ENCODE measurements around the gene OPHN1.

The OPHN1 gene

DNA sequence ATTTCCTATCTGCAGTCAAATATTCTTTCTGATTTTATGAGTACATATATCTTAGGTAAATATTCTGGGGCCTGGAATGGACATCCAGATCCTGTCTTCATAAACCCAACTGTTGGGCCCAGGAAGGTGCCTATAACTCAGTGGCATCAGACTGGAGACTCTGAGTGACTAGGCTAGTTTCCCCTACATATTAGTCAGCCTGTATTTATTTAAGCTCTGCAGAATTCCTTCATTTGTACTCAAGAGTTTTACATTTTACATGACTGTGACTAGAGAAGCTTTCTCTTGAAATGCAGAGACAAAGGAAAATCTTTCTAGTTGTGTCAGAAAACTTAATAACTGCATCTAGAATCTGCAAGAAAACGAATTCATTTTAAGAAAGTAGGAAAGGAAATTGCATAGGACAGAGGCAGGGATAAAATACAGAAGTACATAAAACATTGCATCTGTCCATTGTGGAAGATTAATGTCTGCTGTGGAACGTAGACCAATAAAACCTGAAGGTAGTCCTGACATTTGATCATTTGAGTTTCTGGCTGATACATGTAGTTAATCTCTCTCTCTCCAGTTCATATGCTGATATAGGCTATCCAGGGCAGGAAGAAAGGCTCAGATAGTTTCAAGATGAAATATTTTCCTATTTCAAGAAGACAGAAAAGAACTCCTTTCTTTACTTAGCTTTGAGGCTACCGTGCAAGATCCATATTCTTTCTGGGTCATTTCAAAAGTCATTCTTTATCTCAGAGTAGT lies 78.2 kb downstream of the OPHN1 start:
- TF ChIP-seq, protein P1, sequence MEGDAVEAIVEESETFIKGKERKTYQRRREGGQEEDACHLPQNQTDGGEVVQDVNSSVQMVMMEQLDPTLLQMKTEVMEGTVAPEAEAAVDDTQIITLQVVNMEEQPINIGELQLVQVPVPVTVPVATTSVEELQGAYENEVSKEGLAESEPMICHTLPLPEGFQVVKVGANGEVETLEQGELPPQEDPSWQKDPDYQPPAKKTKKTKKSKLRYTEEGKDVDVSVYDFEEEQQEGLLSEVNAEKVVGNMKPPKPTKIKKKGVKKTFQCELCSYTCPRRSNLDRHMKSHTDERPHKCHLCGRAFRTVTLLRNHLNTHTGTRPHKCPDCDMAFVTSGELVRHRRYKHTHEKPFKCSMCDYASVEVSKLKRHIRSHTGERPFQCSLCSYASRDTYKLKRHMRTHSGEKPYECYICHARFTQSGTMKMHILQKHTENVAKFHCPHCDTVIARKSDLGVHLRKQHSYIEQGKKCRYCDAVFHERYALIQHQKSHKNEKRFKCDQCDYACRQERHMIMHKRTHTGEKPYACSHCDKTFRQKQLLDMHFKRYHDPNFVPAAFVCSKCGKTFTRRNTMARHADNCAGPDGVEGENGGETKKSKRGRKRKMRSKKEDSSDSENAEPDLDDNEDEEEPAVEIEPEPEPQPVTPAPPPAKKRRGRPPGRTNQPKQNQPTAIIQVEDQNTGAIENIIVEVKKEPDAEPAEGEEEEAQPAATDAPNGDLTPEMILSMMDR (IDR thresholded peaks at IDR 0.05; ENCODE audit: low read depth, low read length, poor library complexity, severe bottlenecking): no peak
- no peak for TF ChIP-seq EZH2phosphoT487 (IDR thresholded peaks at IDR 0.05; ENCODE audit: borderline replicate concordance, low read length)

DNA sequence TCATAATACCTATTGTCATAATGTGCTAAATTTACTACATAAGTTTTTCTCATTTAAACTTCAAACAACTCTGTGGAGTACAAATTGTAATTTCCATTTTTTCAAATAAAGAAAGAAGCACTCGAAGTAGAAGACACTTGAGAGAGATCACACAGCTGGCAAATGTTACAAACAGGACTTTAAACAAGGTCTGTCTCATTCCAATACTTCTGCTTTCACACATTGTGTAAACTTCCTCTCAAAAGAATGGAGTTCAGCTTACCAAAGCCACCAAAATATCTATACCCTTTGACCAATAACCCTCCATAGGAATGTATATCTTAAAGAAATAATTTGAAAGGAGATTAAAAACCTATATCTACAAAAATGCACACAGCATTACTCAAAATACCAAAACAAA lies 88.3 kb downstream of the OPHN1 start:
- Histone ChIP-seq H3K4me1 (ENCODE audit: control insufficient read depth, low read length) (no peaks in the 10 kb centered on the region), H3K27ac (ENCODE audit: low read depth, low read length) (no peak overlapping the region), H3K27me3 (ENCODE audit: control insufficient read depth, low read length) (no peaks in the 10 kb centered on the region), H3K4me3 (ENCODE audit: low read length) (no peak overlapping the region), H3K79me2 (ENCODE audit: control insufficient read depth, low read length) (no peaks in the 10 kb centered on the region), H4K20me1 (ENCODE audit: control insufficient read depth, insufficient read depth, low read depth, low read length) (no peaks in the 10 kb centered on the region), H3K36me3 (ENCODE audit: control insufficient read depth, low read length) (no peaks in the 10 kb centered on the region), H3F3A (ENCODE audit: control insufficient read depth, insufficient read depth) (no peaks in the 10 kb centered on the region), H3K9me3 (ENCODE audit: control insufficient read depth, insufficient read depth, low read length) (no peaks in the 10 kb centered on the region), H3K4me2 (ENCODE audit: low read length) (no peak overlapping the region), H3K9me2 (replicated peaks; ENCODE audit: control insufficient read depth, low read length) (no peaks in the 10 kb centered on the region)
- no peak for TF ChIP-seq EZH2phosphoT487 (IDR thresholded peaks at IDR 0.05; ENCODE audit: borderline replicate concordance, low read length)
- TF ChIP-seq, protein P1 (IDR thresholded peaks at IDR 0.05; ENCODE audit: low read depth, low read length, poor library complexity, severe bottlenecking): no peak

More for the DNA sequence above, 78.2 kb downstream of the OPHN1 start:
- H4K20me1 ChIP-seq (ENCODE audit: control insufficient read depth, insufficient read depth, low read depth, low read length): no peaks in the 10 kb centered on the region
- no peaks in the 10 kb centered on the region for H3F3A ChIP-seq (ENCODE audit: control insufficient read depth, insufficient read depth)
- H3K9me2 ChIP-seq (replicated peaks; ENCODE audit: control insufficient read depth, low read length): no peaks in the 10 kb centered on the region
- no peaks in the 10 kb centered on the region for H3K9me3 ChIP-seq (ENCODE audit: control insufficient read depth, insufficient read depth, low read length)
- no peak overlapping the region for H3K4me3 ChIP-seq (ENCODE audit: low read length)
- H3K27ac ChIP-seq (ENCODE audit: low read depth, low read length): no peak overlapping the region
- H3K4me1 ChIP-seq (ENCODE audit: control insufficient read depth, low read length): no peaks in the 10 kb centered on the region
- no peak overlapping the region for H3K4me2 ChIP-seq (ENCODE audit: low read length)
- H3K79me2 ChIP-seq (ENCODE audit: control insufficient read depth, low read length): no peaks in the 10 kb centered on the region
- H3K36me3 ChIP-seq (ENCODE audit: control insufficient read depth, low read length): no peaks in the 10 kb centered on the region
- H3K27me3 ChIP-seq (ENCODE audit: control insufficient read depth, low read length): no peaks in the 10 kb centered on the region

DNA sequence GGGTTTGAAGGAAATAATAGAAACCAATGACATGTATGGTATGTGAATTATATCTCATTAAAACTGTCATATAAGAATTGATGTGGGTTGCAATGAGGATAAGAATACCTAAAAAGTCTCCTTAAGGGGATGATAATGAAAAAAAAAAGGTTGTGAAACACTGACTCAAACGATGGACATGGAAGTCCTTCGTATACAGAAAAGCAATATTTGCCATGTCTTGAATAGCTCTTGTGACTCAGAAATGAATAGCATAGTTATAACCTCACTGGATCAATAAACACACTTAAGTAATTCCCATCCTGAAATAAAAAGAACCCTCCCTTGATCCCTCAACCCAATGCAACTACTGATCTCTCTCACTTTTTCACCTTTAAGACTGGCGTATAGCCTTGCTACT lies 89.7 kb downstream of the OPHN1 start:
- Histone ChIP-seq H3K27ac (ENCODE audit: low read depth, low read length) (no peak overlapping the region), H3K9me3 (ENCODE audit: control insufficient read depth, insufficient read depth, low read length) (no peaks in the 10 kb centered on the region), H3K79me2 (ENCODE audit: control insufficient read depth, low read length) (no peaks in the 10 kb centered on the region), H3K9me2 (replicated peaks; ENCODE audit: control insufficient read depth, low read length) (no peaks in the 10 kb centered on the region), H3K27me3 (ENCODE audit: control insufficient read depth, low read length) (no peaks in the 10 kb centered on the region), H3F3A (ENCODE audit: control insufficient read depth, insufficient read depth) (no peaks in the 10 kb centered on the region), H4K20me1 (ENCODE audit: control insufficient read depth, insufficient read depth, low read depth, low read length) (no peaks in the 10 kb centered on the region), H3K4me2 (ENCODE audit: low read length) (no peak overlapping the region), H3K4me3 (ENCODE audit: low read length) (no peak overlapping the region), H3K4me1 (ENCODE audit: control insufficient read depth, low read length) (no peaks in the 10 kb centered on the region), H3K36me3 (ENCODE audit: control insufficient read depth, low read length) (no peaks in the 10 kb centered on the region)
- TF ChIP-seq, protein P1 (IDR thresholded peaks at IDR 0.05; ENCODE audit: low read depth, low read length, poor library complexity, severe bottlenecking): no peak
- TF ChIP-seq EZH2phosphoT487 (IDR thresholded peaks at IDR 0.05; ENCODE audit: borderline replicate concordance, low read length): no peak

Data from DOHH2 (cell line).